OCI-LY7 (cell line): Measurements from ENCODE around the gene EGR4. TPM values are rescaled to one million over a fixed set of nuclear protein-coding genes. Genes with fewer than 3 reads are reported as not detected.

Experiments used
- BruUV-seq: library from RNA; stranded (reverse); fragments of 400-500 nt; replicated peaks from 2 replicates; lab custom pipeline; 2021; lab: Mats Ljungman, UMichigan
- CTCF ChIA-PET: fragments of 300-600 bp; sonication (Branson Sonifier 250); formaldehyde crosslinking; loops from one replicate; lab custom pipeline; 2022; ENCODE audit warnings: antibody characterized with exemption; ENCODE audit not compliant: unreplicated experiment; lab: Charles Lee
- POLR2A ChIA-PET: fragments of 300-600 bp; sonication (Branson Sonifier 250); formaldehyde crosslinking; loops from one replicate; lab custom pipeline; 2022; ENCODE audit warnings: antibody characterized with exemption; lab: Charles Lee
- DNase-seq: peaks from one replicate; pipeline ENCODE4 v3.0.0-alpha.2; 2015; ENCODE audit warnings: low spot score
- H2AFZ ChIP-seq: fragments of 200-600 bp; sonication (generic), shearing (Covaris generic); 2 replicates; pipeline ENCODE4 v1.6.1; 2014; ENCODE audit warnings: mild to moderate bottlenecking, antibody characterized with exemption, low read length, moderate library complexity
- H3K27ac ChIP-seq: fragments of 200-600 bp; sonication (generic); 2 replicates; pipeline ENCODE4 v1.5.1; 2014; ENCODE audit warnings: mixed run types, low read depth, mild to moderate bottlenecking, moderate library complexity, low read length, inconsistent platforms; ENCODE audit not compliant: poor library complexity, severe bottlenecking
- H3K36me3 ChIP-seq: fragments of 200-600 bp; sonication (generic); 2 replicates; pipeline ENCODE4 v1.6.1; 2014; ENCODE audit warnings: mild to moderate bottlenecking, antibody characterized with exemption, low read length, moderate library complexity, mixed read lengths; ENCODE audit not compliant: insufficient read depth
- H3K4me1 ChIP-seq: fragments of 200-600 bp; sonication (generic); 2 replicates; pipeline ENCODE4 v1.5.1; 2014; ENCODE audit warnings: mild to moderate bottlenecking, low read length; ENCODE audit not compliant: insufficient read depth, poor library complexity, severe bottlenecking
- H3K4me2 ChIP-seq: fragments of 200-600 bp; sonication (generic); 2 replicates; pipeline ENCODE4 v1.6.1; 2014; ENCODE audit warnings: mild to moderate bottlenecking, low read length
- H3K4me3 ChIP-seq: fragments of 200-600 bp; sonication (generic); 2 replicates; pipeline ENCODE4 v1.5.1; 2014; ENCODE audit warnings: mild to moderate bottlenecking, low read depth, low read length; ENCODE audit not compliant: poor library complexity, severe bottlenecking
- H3K79me2 ChIP-seq: fragments of 200-600 bp; sonication (generic); 2 replicates; pipeline ENCODE4 v1.6.1; 2016; ENCODE audit warnings: low read depth, mild to moderate bottlenecking, low read length, moderate library complexity, mixed read lengths; ENCODE audit not compliant: insufficient read depth
- H3K9me2 ChIP-seq: fragments of 200-600 bp; sonication (generic); 2 replicates; pipeline ENCODE4 v1.6.1; 2016; ENCODE audit warnings: mild to moderate bottlenecking, low read length, mixed read lengths; ENCODE audit not compliant: insufficient read depth
- H3K9me3 ChIP-seq: fragments of 200-600 bp; sonication (generic); 2 replicates; pipeline ENCODE4 v1.6.1; 2014; ENCODE audit warnings: mild to moderate bottlenecking, mixed run types, low read length, mixed read lengths
- H4K20me1 ChIP-seq: fragments of 200-600 bp; sonication (generic); 2 replicates; pipeline ENCODE4 v1.6.1; 2014; ENCODE audit warnings: mild to moderate bottlenecking, antibody characterized with exemption, low read length, moderate library complexity, mixed read lengths; ENCODE audit not compliant: insufficient read depth
- EZH2phosphoT487 ChIP-seq: fragments of 200-600 bp; sonication (generic); IDR thresholded peaks from 2 replicates; pipeline ENCODE4 v1.6.1; 2018; ENCODE audit warnings: low read depth, borderline replicate concordance, mild to moderate bottlenecking, mixed run types, antibody characterized with exemption, low read length, moderate library complexity, mixed read lengths
- intact Hi-C: fragments of 100-400 bp; cut with micrococcal nuclease; formaldehyde crosslinking; loops from one replicate; pipeline ENCODE4 v1.10.0; 2022; ENCODE audit not compliant: unreplicated experiment
- total RNA-seq, 2 experiments: library from RNA; depleted of rRNA in 1 of 2; stranded (reverse); fragments of >200 nt in 1 of 2; shearing (Covaris generic) in 1 of 2; gene quantifications; 2 replicates each; pipeline ENCODE4 v1.2.3, GENCODE V29; 2014 to 2022
- TF ChIP-seq, protein P1 (sequence below): fragments of 200-600 bp; sonication (generic); conservative IDR thresholded peaks from 2 replicates; pipeline ENCODE4 v1.5.1; 2014; ENCODE audit warnings: mild to moderate bottlenecking, antibody characterized with exemption, low read length, moderate library complexity, mixed read lengths

EGR4 gene
- total RNA-seq, 2 experiments from 2014 or later, result not detected

DNA sequence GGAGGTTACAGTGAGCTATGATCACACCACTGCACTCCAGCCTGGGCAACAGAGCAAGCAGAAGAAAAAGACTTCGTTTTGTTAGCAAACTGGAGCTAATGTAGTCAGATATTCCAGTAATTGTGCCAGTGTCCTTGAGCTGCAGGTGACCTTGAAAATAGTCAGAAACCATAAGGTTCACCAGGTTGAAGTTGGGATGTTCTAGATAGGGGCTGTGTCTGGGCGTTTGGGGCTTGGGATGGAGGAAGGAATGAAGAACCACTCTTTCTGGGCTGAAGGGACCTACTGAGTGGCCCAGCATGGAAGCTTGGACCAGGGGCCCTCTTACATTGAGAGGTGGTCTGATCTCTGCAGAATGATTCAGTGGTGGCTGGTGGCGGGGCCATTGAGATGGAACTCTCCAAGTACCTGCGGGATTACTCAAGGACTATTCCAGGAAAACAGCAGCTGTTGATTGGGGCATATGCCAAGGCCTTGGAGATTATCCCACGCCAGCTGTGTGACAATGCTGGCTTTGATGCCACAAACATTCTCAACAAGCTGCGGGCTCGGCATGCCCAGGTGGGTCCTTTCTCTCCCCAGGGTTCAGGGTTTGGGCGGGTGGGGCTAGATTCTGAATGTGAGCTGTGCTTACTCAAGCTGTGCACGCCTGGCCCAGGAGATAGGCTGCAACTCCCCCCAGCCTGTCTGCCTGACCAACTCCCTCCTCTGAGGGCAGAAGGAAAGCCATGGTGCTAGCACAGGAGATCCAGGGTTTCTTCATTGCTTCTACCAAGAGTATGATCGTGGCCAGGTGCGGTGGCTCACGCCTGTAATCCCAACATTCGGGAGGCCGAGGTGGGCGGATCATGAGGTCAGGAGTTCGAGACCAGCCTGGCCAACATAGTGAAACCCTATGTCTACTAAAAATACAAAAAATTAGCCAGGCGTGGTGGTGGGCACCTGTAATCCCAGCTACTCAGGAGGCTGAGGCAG, 42.2 kb downstream of the EGR4 start:
- Histone ChIP-seq H3K27ac (no peak overlapping the region), H3K4me3 (no peak overlapping the region), H3K4me2 (no peak overlapping the region), H3K36me3 (peaks cover 98% of the 10 kb centered on the region), H3K9me2 (no peaks in the 10 kb centered on the region), H3K9me3 (no peaks in the 10 kb centered on the region), H3K4me1 (no peaks in the 10 kb centered on the region), H4K20me1 (peaks cover 6% of the 10 kb centered on the region; the same call in 1 of the 2 replicates), H3K79me2 (no peaks in the 10 kb centered on the region), H2AFZ (no peak overlapping the region)
- ChIA-PET POLR2A (interaction anchor here (0.6 to 2.6 kb wide), 3 partner anchors 12 to 478 kb away, joined by 3 to 7 read pairs (median 7); partner anchors contain the start of gene CCT7), CTCF (interaction anchor here (0.6 kb wide), 1 partner anchor 178 kb away, joined by 3 read pairs; no protein-coding TSS in a partner anchor)
- intact Hi-C loops, result no loop called here
- no peak for TF ChIP-seq EZH2phosphoT487
- TF ChIP-seq, protein P1, sequence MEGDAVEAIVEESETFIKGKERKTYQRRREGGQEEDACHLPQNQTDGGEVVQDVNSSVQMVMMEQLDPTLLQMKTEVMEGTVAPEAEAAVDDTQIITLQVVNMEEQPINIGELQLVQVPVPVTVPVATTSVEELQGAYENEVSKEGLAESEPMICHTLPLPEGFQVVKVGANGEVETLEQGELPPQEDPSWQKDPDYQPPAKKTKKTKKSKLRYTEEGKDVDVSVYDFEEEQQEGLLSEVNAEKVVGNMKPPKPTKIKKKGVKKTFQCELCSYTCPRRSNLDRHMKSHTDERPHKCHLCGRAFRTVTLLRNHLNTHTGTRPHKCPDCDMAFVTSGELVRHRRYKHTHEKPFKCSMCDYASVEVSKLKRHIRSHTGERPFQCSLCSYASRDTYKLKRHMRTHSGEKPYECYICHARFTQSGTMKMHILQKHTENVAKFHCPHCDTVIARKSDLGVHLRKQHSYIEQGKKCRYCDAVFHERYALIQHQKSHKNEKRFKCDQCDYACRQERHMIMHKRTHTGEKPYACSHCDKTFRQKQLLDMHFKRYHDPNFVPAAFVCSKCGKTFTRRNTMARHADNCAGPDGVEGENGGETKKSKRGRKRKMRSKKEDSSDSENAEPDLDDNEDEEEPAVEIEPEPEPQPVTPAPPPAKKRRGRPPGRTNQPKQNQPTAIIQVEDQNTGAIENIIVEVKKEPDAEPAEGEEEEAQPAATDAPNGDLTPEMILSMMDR, result no peak
- no TSS peak for BruUV-seq
- DNase-seq, result no peak

GRCh38 chr2:73249636-73250035, 43.7 kb downstream of the EGR4 start:
- Histone ChIP-seq H3K4me3 (no peak overlapping the region), H4K20me1 (peaks cover 11% of the 10 kb centered on the region), H3K27ac (no peak overlapping the region), H3K9me3 (no peaks in the 10 kb centered on the region), H2AFZ (no peak overlapping the region), H3K36me3 (peaks cover 98% of the 10 kb centered on the region), H3K79me2 (no peaks in the 10 kb centered on the region), H3K4me2 (no peak overlapping the region), H3K9me2 (no peaks in the 10 kb centered on the region), H3K4me1 (no peaks in the 10 kb centered on the region)
- TF ChIP-seq, protein P1, result no peak
- TF ChIP-seq EZH2phosphoT487, result no peak
- ChIA-PET CTCF (no interaction called here), POLR2A (interaction anchor here (0.7 to 2.6 kb wide), 4 partner anchors 11 to 37 kb away, joined by 3 to 7 read pairs (median 6); partner anchors contain the start of genes CCT7 and PRADC1)
- intact Hi-C loops, result no loop called here
- DNase-seq, result no peak
- no TSS peak for BruUV-seq
